Endometrium (tissue), 2 donors: ENCODE results near the gene LRG1.
"Not testable (repeated sequence)": the region's sequence is repeated elsewhere in the genome, so short reads cannot be mapped to it uniquely, and the experiment has no call there.

ENCODE experiments used
- FAIRE-seq: peaks from 2 replicates; lab custom pipeline; 2012; peaks lifted over from hg19 to GRCh38; lab: Jason Lieb, UNC
- donor health status: control.
- donor health status: control.

The LRG1 gene

DNA sequence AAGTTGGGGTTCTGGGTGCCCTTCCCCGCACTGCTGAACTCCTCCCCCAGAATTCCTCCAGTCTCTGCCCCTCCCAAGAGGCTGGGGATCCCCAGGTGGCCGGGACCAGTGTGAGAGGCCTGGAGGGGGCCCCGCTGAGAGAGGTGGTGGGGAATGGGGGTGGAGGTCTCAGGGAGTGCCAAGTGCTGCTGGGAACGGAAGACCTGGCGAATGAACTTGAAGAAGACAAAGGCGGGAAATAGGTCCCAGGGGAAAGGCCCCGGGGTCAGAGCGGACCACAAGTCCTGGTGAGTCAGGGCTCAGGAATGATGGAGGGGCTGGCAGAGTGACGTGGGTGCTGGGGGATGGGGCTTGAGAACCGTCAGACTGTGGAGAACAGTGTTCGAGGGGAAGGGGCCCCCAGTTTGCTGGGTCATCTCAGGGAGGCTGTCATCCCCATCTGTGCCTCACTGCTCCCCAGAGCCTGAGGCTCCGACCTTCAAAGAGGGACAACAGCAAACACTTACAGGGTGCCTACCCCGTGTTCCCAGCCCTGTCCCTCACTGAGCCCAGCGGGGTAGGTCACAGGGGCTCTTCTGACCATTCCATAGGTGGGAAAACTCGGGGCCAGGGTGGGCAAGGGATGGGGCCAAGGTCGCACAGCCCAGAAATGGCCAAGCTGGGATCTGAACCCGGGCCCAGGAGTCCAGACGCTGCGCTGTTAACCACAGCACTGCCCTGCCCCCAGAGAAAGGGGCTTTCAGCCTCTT lies 35.6 kb upstream of the LRG1 start:
- FAIRE-seq: no peak

DNA sequence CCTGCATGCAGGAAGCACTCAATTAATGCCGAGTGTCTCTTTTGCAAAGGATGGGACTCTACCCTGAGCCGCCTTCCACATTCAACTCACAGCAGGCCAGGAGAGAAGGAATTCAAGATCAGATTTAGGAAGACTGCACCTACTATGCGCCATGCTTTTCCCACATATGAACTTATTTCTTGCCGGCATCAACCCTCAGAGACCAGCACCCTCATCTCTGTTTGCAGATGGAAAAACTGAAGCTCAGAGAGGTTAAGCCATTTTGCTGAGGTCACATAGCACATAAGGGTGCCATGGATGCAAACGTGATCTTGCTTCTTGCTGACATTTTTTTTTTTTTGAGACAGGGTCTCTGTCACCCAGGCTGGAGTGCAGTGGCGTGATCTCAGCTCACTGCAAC lies 33.8 kb upstream of the LRG1 start:
- FAIRE-seq: no peak

DNA sequence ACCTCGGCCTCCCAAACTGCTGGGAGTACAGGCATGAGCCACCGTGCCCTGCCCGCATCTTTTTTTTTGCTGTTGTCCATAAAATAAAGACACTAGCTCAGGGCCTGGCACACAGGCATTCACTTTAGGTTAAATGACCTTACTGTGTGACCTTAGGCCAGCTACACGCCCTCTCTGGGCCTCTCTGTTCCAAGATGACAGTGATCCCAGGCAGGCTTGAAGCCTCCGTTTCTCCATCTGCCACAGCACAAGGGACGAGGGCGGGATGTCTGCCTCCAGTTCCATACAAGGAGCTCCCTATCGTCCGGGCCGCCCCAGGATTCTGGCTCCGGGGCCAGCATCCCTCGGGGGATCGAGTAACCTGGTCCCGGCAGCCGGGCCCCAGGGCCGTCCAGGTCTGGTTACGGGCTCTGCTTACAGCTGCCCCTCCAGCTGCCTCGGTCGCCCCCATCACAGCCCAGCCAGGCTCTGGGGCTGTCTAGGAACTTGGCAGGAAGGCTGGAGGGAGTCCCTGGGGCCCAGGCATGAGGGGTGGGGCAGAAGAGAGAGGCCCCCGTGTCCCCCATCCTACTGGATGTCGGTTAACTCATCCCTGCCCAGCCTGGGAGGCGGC lies 31.6 kb upstream of the LRG1 start:
- FAIRE-seq: no peak

DNA sequence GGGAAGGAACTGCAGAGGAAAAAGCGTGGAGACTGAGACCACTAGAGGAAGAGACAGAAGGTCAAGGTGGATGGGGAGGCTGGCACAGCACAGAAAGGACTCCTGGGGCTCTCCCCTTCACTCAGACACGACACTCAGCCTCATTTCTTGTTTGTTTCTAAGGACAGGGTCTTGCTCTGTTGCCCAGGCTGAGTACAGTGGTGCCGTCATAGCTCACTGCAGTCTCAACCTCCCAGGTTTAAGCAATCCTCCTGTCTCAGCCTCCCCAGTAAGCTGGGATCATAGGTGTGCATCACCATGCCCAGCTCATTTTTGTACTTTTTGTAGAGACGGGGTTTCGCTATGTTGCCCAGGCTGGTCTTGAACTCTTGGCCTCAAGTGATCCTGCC lies 31.1 kb upstream of the LRG1 start:
- FAIRE-seq: no peak

DNA sequence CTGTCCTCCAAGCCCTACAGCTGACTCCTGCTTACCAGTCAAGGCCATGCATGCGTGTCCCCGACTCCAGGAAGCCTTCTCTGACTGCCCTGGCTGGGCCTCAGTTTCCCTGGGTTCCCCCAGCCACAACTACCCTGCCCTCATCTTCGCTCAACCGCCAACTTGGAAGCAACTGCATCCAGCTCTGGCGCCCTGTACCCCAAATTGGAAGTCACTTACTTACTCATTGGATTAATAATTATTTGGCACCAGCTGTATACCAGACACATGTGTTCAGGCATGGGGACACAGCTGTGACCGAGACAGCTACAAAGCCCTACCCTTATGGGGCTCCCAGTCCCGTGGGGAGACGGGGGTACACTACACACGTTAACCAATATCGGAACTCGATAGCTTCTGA lies 30.6 kb upstream of the LRG1 start:
- FAIRE-seq: no peak

DNA sequence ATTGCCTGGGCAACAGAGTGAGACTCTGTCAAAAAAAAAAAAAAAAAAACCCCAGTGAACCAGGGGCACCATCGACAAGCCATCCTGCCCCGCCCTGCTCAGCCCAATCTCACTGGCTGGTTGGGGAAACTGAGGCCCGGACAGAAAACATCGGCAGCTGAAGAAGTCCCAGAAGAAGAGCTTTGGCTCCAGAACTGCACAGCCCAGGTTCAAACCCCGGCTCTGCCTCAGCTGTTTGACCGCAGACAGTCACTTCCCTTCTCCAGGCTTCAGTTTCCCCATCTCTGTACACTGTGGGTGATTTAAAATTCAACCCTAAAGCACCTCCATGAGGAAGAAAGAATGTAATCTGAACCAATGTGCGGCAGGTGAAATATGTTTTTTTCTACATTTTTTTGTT lies 29.1 kb upstream of the LRG1 start:
- no peak for FAIRE-seq

DNA sequence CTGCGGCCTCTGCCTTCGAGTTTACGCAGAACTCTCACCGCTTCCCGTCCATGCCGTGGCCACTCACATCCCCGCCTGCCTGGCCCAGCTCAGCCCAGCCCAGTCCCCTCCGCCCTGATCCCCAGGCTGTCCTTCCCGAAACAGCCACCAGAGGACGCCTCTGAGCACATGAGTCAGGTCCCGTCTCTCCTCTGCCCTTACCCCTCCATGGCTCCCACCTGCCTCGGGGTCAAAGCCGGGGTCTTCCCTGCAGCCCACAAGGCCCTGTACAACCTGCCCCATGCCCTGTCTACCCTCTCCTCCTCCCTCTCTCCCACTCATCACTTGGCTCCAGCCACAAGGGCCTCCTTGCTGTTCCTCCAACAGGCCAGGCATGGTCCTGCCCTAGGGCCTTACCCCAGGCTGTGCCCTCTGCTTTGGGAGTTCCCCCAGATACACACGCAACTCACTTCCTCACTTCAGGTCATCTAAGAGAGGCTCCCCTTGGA lies 27.8 kb upstream of the LRG1 start:
- no peak for FAIRE-seq

DNA sequence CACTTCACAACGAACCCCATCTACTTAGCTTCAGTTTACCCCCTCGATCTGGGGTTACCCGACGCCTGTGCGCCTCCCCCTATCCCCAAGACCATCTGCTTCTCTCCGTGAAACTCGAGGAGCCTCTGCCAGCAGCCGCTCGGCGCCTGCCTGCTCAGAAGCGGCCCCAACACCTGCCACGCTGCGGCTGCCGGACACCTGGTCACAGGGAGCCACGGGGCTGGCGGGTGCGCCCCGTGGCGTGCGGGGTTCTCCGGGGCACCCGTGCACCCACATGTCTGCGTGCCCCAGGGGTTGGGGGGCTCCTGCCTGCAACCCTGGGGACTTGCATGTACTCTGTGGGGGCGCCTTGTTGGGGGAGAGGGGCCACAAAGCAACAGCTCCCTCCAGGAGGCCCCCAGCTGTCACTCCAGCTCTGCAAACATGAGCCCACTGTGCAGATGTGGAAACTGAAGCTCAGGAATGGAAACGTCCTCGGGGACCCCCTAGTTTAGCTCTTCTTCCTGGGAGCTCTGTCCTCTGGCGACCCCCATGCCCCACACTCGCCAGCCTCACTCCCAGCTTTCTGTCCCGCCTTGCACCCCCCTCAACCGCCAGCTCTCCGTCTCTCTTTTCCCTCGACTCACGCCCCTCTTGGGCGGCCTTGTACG lies 26.7 kb upstream of the LRG1 start:
- no peak for FAIRE-seq

DNA sequence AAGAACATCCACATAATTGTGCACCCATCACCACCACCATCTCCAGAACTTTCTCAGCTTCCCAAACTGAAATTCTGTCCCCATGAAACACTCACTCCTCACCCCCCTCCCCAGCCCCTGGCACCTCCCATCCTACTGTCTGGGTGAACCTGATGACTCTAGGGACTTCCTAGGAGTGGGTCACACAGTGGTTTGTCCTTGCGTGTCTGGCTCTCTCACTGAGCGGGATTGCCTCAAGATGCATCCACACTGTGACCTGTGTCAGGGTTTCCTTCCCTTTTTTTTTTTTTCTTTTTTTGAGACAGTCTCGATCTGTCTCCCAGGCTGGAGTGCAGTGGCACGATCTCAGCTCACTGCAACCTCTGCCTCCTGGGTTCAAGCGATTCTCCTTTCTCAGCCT lies 23.7 kb upstream of the LRG1 start:
- not testable (repeated sequence) for FAIRE-seq

DNA sequence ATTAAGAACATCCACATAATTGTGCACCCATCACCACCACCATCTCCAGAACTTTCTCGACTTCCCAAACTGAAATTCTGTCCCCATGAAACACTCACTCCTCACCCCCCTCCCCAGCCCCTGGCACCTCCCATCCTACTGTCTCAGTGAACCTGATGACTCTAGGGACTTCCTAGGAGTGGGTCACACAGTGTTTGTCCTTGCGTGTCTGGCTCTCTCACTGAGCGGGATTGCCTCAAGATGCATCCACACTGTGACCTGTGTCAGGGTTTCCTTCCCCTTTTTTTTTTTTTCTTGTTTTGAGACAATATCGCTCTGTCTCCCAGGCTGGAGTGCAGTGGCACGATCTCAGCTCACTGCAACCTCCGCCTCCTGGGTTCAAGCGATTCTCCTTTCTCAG lies 22.2 kb upstream of the LRG1 start:
- FAIRE-seq: not testable (repeated sequence)

DNA sequence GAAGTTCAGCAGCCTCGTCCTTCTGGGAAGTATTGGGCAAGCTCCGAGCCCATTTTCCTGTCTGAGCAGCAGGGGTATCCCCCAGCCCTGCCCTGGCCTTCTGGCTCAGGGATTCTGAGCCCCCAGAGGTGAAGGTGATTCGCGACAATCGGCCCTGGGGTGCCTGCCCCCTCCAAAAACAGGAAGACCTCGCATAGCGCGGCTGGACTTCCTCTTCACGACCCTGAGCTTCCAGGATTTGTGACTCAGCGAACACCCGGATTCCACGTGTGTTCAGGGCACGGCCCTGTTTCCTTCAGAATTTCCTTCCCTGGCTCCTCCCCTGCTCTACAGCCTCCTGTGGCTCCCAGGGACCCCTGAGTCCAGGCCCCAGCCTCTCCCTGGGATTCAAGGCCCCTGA lies 19.7 kb upstream of the LRG1 start, which contains the start of gene SEMA6B:
Gene SEMA6B, minus strand, starts transcription at position 116 of the 400 bp plus-strand sequence. CDS start 1,227 bp downstream, outside the sequence.
- no peak for FAIRE-seq

DNA sequence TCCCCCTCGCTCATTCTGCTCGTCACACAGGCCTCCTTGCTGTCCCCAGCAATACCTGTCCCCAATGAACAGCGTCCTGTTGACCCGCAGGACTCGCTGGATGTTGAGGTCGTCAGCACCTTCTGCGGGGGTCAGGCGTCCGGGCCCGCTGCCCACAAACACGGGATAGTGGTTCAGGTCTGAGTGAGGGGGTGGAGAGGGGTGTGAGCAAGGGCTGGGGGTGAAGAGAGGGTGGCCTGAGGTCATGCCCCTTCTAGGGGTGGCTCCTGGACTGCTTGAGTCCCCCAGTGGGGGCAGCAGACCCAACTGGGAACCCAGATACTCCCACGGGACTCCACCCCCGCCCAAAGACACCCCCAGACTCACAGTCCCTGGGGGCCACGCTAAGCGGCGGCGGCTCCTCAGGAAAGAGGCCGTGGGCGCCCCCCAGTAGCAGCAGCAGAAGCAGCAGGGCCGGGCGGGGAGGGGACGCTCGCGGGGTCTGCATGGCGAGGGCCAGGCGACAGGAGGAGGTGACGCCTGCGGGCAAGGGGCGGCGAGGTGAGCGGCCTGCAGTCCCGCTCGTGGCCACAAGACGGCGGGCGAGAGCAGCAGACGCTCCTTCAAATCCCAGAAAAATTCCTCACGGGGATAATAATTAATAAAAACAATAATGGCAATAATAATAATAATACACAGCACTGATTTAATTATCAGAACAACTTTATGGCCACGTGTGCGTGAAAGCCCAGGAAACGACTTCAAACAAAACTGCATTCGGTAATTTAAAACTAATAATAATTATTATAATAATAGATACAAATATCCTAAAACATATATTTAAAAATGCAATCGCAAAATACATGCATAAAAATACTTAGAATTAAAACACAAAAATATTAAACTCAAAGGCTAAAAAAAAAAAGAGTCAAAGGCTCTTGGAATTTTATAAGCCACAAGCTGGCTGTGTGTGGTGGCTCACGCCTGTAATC lies 18.4 kb upstream of the LRG1 start:
- FAIRE-seq: no peak

DNA sequence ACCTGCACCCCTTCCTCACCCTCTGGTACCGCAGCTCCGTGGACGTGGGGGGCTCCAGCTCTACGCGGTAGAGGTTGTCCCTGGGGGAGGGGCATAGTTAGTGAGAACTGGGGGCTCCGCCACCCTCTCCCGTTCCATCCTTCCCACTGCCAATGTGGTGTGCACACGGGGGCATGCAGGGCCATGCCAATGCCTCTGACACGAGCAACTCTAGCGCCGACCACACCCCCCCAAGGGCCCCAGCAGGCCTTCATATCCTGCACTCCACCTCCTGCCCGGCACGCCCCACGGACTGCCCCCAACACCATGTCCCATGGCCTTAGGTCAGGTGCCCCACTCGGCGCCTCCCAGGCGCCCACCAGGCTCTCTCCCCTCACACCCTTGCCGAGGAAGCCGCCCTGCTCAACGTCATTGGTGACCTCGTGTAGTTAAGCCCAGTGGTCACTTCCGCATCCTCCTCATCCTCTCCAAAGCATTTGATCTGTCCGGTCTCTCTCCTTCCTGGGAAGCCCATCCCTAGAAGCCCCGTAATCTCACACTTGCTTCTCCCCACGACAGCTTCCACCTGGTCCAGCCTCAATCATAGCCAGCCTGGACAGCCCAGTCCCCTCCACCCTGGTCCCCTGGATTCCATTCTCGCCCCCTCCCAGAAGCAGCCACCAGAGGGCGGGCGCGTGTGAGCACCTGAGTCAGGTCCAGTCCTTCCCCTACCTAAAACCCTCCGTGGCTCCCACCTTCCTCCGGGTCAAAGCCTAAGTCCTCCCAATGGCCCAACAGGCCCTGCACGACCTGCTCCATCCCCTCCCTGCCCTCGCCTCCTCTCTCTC lies 17.5 kb upstream of the LRG1 start:
- FAIRE-seq: no peak

DNA sequence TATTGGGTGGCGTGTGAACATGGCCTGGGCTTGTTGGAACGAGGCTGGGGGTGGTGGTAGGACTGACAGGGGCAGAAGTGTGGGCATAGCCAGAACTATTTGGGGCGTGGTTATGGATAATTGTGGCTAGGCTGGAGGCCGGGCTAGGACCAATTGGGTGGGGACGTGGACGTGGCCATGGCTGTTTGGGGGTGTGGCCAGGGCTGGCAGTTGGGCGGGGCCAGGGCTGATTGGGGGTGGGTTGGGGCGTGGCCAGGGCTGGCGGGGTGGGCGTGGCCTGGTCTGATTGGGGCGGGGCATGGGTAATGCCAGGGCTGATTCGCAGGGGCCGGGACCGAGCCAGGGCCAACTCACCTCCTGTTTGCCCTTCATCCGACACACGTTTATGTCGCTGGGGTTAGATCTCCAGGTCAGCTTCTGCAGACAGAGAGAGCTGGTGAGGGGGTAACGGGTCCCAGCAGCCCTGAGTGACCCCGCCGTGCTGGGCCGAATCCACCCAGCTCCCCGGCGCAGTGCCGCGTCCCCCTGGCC lies 16.8 kb upstream of the LRG1 start:
- no peak for FAIRE-seq

DNA sequence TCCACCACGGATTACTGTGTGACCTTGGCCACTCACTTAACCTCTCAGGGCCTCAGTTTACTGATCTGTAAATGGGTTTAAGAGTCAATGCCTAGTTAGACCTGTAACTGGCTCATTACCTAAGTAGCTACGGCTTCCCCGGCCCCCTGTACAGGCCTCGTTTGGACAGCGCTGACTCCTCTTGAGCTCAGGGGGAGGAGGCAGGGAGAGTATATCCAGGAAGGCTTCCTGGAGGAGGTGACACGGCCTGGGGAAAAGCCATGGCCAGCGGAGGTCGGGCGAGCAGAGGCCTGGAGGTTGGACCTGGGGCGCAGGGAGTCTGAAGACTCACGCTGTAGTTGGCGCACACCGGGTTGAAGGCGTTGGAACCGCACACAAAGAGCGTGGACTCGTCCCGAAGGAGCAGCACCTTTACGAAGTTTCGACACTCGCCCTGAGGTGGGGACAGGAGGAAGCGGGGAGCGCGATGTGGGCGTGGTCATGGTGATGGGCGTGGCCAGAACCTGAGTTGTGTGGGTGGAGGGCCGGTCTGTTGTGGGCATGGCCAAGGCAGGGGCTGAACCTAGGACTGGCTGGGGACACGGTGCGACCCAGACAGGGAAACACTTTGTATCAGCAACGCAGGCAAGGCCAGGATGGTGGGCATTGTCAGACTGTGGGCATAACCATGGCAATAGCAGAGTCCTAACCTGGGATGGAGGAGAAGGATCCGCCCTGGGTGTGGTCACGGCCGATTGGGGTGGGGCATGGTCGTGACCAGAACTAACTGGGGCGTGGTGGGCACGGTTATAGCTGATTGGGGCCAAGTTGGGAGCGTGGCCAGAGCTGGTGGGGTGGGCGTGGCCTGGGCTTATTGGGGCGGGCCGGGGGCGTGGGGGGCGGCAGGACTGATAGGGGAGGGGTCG lies 16.1 kb upstream of the LRG1 start:
- no peak for FAIRE-seq

DNA sequence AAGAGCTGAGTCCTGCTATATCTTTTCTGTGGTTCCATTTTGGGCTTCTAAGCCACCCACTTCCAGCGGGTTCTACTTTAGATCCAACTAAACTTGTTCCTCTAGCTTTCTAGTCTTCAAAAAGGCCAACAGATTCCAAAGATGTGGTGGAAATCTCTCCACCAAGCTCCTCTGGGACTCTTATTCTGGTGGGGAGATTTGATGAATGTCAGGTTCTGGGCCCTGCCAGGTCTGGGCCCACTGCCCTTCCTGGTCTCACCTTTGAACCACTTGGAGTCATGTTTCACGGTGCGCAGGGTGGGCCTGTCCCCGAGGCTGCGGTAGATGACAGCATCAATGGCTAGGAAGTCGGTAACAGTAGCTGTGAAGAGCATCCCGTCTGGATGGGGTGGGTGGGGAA lies 14.9 kb upstream of the LRG1 start:
- no peak for FAIRE-seq

DNA sequence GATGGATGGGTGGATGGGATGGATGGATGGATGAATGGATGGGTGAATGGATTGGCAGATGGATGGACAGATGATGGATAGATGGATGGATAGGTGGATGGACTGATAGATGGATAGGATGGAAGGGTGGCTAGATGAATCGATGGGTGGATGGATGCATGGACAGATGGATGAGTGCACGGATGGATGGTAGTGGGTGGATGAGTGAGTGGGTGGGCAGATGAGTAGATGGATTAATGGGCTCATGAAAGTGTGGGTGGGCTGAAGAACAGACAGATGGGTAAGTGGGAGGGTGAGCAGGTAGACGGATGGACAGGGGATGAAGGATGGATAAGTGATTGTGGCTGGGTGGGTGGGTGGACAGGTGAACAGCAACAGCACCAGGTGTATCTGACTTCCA lies 13.9 kb upstream of the LRG1 start:
- FAIRE-seq: no peak

DNA sequence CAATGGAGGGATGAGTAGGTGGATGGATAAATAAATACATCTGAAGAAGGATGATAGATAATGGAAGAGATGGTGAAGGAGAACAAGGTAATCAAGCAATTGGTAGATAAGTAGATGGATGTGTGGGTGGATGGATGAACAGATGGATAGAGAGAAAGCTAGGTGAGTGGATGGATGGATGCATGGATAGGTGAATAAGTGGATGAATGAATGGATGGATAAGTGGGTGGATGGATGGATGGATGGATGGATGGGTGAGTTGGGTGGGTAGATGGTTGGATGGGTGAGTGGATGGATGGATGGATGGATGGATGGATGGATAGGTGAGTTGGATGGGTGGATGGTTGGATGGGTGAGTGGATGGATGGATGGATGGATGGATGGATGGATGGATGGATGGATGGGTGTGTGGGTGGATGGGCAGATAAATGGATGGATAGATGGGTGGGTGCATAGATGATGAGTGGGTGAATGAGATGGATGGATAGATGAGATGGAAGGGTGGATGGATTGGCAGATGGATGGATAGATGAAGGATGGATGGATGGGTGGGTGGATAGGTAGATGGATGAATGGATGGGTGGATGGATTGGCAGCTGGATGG lies 13.4 kb upstream of the LRG1 start:
- no peak for FAIRE-seq

DNA sequence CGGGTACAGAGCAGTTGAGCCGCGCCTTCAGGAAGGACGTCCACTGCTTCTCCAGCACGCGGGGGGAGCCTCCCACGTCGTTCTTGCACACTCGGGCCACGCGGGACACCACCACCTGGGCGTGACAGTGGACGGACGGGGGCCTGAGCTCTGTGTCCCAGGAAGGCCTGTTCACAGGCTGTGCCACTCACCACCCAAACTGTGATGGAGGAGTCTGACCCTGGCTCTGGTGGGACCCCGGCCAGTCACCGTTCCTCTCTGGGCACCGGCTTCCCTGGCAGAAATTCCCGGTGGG lies 12.6 kb upstream of the LRG1 start:
- no peak for FAIRE-seq
